Measurements from ENCODE around the gene SPRTN. TPM values are rescaled to one million over a fixed set of nuclear protein-coding genes. Genes with fewer than 3 reads are reported as not detected.
A peak's percentile ranks its signal among the peaks of the same experiment; 100 is the strongest.

The SPRTN gene
- total and polyA plus RNA-seq, 8 donors, result 3.2 to 62.5 (median 15.1) TPM

GRCh38 chr1:231353086-231353485, 15.0 kb downstream of the SPRTN start:
- no peak overlapping the region for H3K27ac ChIP-seq
- DNase-seq, result no peak
- no peak for TF ChIP-seq POLR2AphosphoS5 (IDR thresholded peaks at IDR 0.05)
- no peak for TF ChIP-seq POLR2A (IDR thresholded peaks at IDR 0.05)
- no peak for TF ChIP-seq EP300 (IDR thresholded peaks at IDR 0.05)
- no peak for TF ChIP-seq CTCF (IDR thresholded peaks at IDR 0.05)
- H3K27me3 ChIP-seq, result no peaks in the 10 kb centered on the region
- no peaks in the 10 kb centered on the region for H3K9me3 ChIP-seq
- intact Hi-C loops (cut with DNase I; ENCODE audit: low total_unique reads), result loop anchor here (10.0 kb wide), 1 partner anchor 62 kb away; no protein-coding TSS in a partner anchor
- no peak overlapping the region for H3K4me3 ChIP-seq
- peaks cover 10 to 54% (median 51%) of the 10 kb centered on the region in 4 donors for H3K36me3 ChIP-seq
- H3K4me1 ChIP-seq, result peaks cover 4 to 22% (median 10%) of the 10 kb centered on the region in 4 donors
- 49 to 70% (median 55%) methylated on average over 2 of the region's 2 CpGs for WGBS, 5 donors

GRCh38 chr1:231354330-231355020, 16.4 kb downstream of the SPRTN start:
- no peak overlapping the region for H3K4me3 ChIP-seq
- no peak for TF ChIP-seq POLR2AphosphoS5 (IDR thresholded peaks at IDR 0.05)
- no peak for TF ChIP-seq CTCF (IDR thresholded peaks at IDR 0.05)
- no peak for TF ChIP-seq POLR2A (IDR thresholded peaks at IDR 0.05)
- no peak for TF ChIP-seq EP300 (IDR thresholded peaks at IDR 0.05)
- DNase-seq, result peak in 1 of 2 donors; percentile 17
- 31 to 54% (median 47%) methylated on average over 5 of the region's 5 CpGs for WGBS, 5 donors
- H3K27ac ChIP-seq, result peak overlapping the region in 1 of 5 donors; percentile 1
- intact Hi-C loops (cut with DNase I; ENCODE audit: low total_unique reads), result loop anchor here (10.0 kb wide), 1 partner anchor 60 kb away; no protein-coding TSS in a partner anchor
- H3K4me1 ChIP-seq, result peaks cover 6 to 26% (median 14%) of the 10 kb centered on the region in 4 donors
- no peaks in the 10 kb centered on the region for H3K27me3 ChIP-seq
- H3K36me3 ChIP-seq, result peaks cover 4 to 42% (median 40%) of the 10 kb centered on the region in 4 donors
- H3K9me3 ChIP-seq, result no peaks in the 10 kb centered on the region

GRCh38 chr1:231355171-231355570, 17.1 kb downstream of the SPRTN start:
- intact Hi-C loops (cut with DNase I; ENCODE audit: low total_unique reads), result loop anchor here (10.0 kb wide), 1 partner anchor 60 kb away; no protein-coding TSS in a partner anchor
- DNase-seq, result no peak
- Histone ChIP-seq H3K4me1 (peaks cover 6 to 26% (median 14%) of the 10 kb centered on the region in 4 donors), H3K36me3 (peaks cover 4 to 35% (median 33%) of the 10 kb centered on the region in 4 donors), H3K9me3 (no peaks in the 10 kb centered on the region), H3K27me3 (no peaks in the 10 kb centered on the region), H3K27ac (no peak overlapping the region), H3K4me3 (no peak overlapping the region)
- whole genome bisulfite sequencing, 5 donors, result 65 to 80% (median 74%) methylated on average over 3 of the region's 3 CpGs
- no peak for TF ChIP-seq EP300 (IDR thresholded peaks at IDR 0.05)
- no peak for TF ChIP-seq CTCF (IDR thresholded peaks at IDR 0.05)
- no peak for TF ChIP-seq POLR2AphosphoS5 (IDR thresholded peaks at IDR 0.05)
- TF ChIP-seq POLR2A (IDR thresholded peaks at IDR 0.05), result no peak

- Histone ChIP-seq H3K4me1 (peaks cover 6 to 26% (median 14%) of the 10 kb centered on the region in 4 donors), H3K9me3 (no peaks in the 10 kb centered on the region), H3K27me3 (no peaks in the 10 kb centered on the region), H3K4me3 (no peak overlapping the region), H3K36me3 (peaks cover 0 to 17% (median 14%) of the 10 kb centered on the region in 4 donors), H3K27ac (no peak overlapping the region)
- TF ChIP-seq EP300 (IDR thresholded peaks at IDR 0.05) (no peak), POLR2AphosphoS5 (IDR thresholded peaks at IDR 0.05) (no peak), CTCF (IDR thresholded peaks at IDR 0.05) (no peak), POLR2A (IDR thresholded peaks at IDR 0.05) (no peak)
- WGBS, 5 donors, result 72 to 85% (median 79%) methylated on average over 10 of the region's 10 CpGs
- no peak for DNase-seq
- intact Hi-C loops (cut with DNase I; ENCODE audit: low total_unique reads), result loop anchor here (10.0 kb wide), 1 partner anchor 58 kb away; no protein-coding TSS in a partner anchor
Measured at GRCh38 chr1:231357187-231357772, 19.2 kb downstream of the SPRTN start.

All from stomach (tissue), 9 donors.